Measurements from ENCODE around the gene CALD1.
A peak's percentile ranks its signal among the peaks of the same experiment; 100 is the strongest.

CALD1 gene

DNA sequence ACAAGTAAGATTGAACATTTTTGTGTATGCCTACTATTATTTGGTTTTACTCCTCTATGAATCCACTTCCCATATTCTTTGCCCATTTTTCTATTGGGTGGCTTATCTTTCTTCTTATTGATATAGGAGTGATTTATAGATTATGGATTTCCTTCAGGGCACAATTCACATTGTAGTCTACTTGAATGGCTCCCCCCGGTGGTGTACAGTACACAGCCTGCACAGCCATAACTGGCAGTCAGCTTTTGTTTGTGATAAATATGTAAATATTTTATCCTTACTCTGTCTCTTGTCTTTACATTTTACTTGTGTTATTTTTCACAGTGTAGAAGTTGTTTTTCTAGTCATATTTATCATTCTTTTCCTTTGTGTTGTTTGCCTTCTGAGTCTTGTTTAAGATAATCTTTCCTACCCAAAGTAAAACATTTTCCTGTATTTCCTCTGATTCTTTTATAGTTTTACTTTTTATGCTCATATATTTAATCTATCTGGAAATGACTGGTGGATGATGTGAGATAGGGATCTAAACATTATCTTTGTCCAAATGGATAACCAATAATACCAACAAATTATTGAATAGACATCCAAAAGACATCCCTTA lies 23.9 kb upstream of the CALD1 start:
- no peaks in the 10 kb centered on the region for H3K27me3 ChIP-seq (ENCODE audit: insufficient read depth, low read length)
- no peaks in the 10 kb centered on the region for H4K20me1 ChIP-seq (ENCODE audit: insufficient read depth, low read length)
- H2AFZ ChIP-seq (ENCODE audit: low read length) = no peak overlapping the region
- no peak overlapping the region for H3K27ac ChIP-seq (ENCODE audit: low read depth, low read length, poor library complexity, severe bottlenecking)
- H3K4me3 ChIP-seq (ENCODE audit: low read depth, low read length, poor library complexity, severe bottlenecking) = no peak overlapping the region
- H3K79me2 ChIP-seq (ENCODE audit: insufficient read depth, low read length) = no peaks in the 10 kb centered on the region
- no peaks in the 10 kb centered on the region for H3K36me3 ChIP-seq (ENCODE audit: insufficient read depth, low read length)
- no peaks in the 10 kb centered on the region for H3K9me3 ChIP-seq (ENCODE audit: low read length)
- no peak overlapping the region for H3K4me2 ChIP-seq (ENCODE audit: low read length)
- H3F3A ChIP-seq (ENCODE audit: insufficient read depth, low read length) = no peaks in the 10 kb centered on the region
- H3K9ac ChIP-seq (ENCODE audit: low read length) = no peak overlapping the region
- TF ChIP-seq EZH2 (IDR thresholded peaks at IDR 0.05; ENCODE audit: borderline replicate concordance, low read length) = no peak
- TF ChIP-seq, protein P1, sequence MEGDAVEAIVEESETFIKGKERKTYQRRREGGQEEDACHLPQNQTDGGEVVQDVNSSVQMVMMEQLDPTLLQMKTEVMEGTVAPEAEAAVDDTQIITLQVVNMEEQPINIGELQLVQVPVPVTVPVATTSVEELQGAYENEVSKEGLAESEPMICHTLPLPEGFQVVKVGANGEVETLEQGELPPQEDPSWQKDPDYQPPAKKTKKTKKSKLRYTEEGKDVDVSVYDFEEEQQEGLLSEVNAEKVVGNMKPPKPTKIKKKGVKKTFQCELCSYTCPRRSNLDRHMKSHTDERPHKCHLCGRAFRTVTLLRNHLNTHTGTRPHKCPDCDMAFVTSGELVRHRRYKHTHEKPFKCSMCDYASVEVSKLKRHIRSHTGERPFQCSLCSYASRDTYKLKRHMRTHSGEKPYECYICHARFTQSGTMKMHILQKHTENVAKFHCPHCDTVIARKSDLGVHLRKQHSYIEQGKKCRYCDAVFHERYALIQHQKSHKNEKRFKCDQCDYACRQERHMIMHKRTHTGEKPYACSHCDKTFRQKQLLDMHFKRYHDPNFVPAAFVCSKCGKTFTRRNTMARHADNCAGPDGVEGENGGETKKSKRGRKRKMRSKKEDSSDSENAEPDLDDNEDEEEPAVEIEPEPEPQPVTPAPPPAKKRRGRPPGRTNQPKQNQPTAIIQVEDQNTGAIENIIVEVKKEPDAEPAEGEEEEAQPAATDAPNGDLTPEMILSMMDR (IDR thresholded peaks at IDR 0.05; ENCODE audit: low read length) = peak; percentile 44; the same call in 1 of the 2 replicates
- no peaks in the 10 kb centered on the region for H3K9me2 ChIP-seq (ENCODE audit: low read depth, low read length)
- H3K4me1 ChIP-seq (ENCODE audit: insufficient read depth, low read length, severe bottlenecking) = no peaks in the 10 kb centered on the region

DNA sequence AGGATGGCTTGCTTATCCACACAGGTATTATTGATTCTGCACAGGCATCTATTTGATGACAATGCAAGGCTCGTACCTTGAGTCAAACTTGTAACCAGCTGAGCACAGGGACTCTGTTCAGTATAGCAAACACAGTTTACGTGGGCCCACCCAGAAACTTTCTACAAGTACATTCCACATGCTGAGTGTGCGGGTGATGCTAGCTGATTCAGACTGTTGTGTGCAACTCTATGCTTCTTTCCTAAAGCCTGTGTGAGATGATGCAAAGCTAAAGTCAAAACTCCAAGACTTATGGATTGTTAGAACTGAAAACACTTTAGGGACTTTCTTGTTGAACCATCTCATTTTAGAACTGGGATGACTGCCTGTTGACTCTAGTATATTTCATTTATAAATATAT lies 21.5 kb upstream of the CALD1 start:
- H4K20me1 ChIP-seq (ENCODE audit: insufficient read depth, low read length) = no peaks in the 10 kb centered on the region
- TF ChIP-seq EZH2 (IDR thresholded peaks at IDR 0.05; ENCODE audit: borderline replicate concordance, low read length) = no peak
- TF ChIP-seq, protein P1 (IDR thresholded peaks at IDR 0.05; ENCODE audit: low read length) = no peak
- H3K4me1 ChIP-seq (ENCODE audit: insufficient read depth, low read length, severe bottlenecking) = no peaks in the 10 kb centered on the region
- no peaks in the 10 kb centered on the region for H3K79me2 ChIP-seq (ENCODE audit: insufficient read depth, low read length)
- no peak overlapping the region for H2AFZ ChIP-seq (ENCODE audit: low read length)
- no peaks in the 10 kb centered on the region for H3K9me2 ChIP-seq (ENCODE audit: low read depth, low read length)
- H3K36me3 ChIP-seq (ENCODE audit: insufficient read depth, low read length) = no peaks in the 10 kb centered on the region
- H3K4me2 ChIP-seq (ENCODE audit: low read length) = no peak overlapping the region
- H3K9ac ChIP-seq (ENCODE audit: low read length) = no peak overlapping the region
- no peak overlapping the region for H3K27ac ChIP-seq (ENCODE audit: low read depth, low read length, poor library complexity, severe bottlenecking)
- H3F3A ChIP-seq (ENCODE audit: insufficient read depth, low read length) = no peaks in the 10 kb centered on the region
- H3K9me3 ChIP-seq (ENCODE audit: low read length) = no peaks in the 10 kb centered on the region
- H3K4me3 ChIP-seq (ENCODE audit: low read depth, low read length, poor library complexity, severe bottlenecking) = no peak overlapping the region
- H3K27me3 ChIP-seq (ENCODE audit: insufficient read depth, low read length) = no peaks in the 10 kb centered on the region

GRCh38 chr7:134758981-134759380 lies 20.5 kb upstream of the CALD1 start:
- Histone ChIP-seq H3K27ac (ENCODE audit: low read depth, low read length, poor library complexity, severe bottlenecking) (no peak overlapping the region), H3K79me2 (ENCODE audit: insufficient read depth, low read length) (no peaks in the 10 kb centered on the region), H3K9ac (ENCODE audit: low read length) (no peak overlapping the region), H3K27me3 (ENCODE audit: insufficient read depth, low read length) (no peaks in the 10 kb centered on the region), H3K36me3 (ENCODE audit: insufficient read depth, low read length) (no peaks in the 10 kb centered on the region), H3F3A (ENCODE audit: insufficient read depth, low read length) (no peaks in the 10 kb centered on the region), H4K20me1 (ENCODE audit: insufficient read depth, low read length) (no peaks in the 10 kb centered on the region), H3K4me3 (ENCODE audit: low read depth, low read length, poor library complexity, severe bottlenecking) (no peak overlapping the region), H3K9me2 (ENCODE audit: low read depth, low read length) (no peaks in the 10 kb centered on the region), H2AFZ (ENCODE audit: low read length) (no peak overlapping the region), H3K9me3 (ENCODE audit: low read length) (no peaks in the 10 kb centered on the region), H3K4me1 (ENCODE audit: insufficient read depth, low read length, severe bottlenecking) (no peaks in the 10 kb centered on the region), H3K4me2 (ENCODE audit: low read length) (no peak overlapping the region)
- TF ChIP-seq, protein P1 (IDR thresholded peaks at IDR 0.05; ENCODE audit: low read length) = no peak
- TF ChIP-seq EZH2 (IDR thresholded peaks at IDR 0.05; ENCODE audit: borderline replicate concordance, low read length) = no peak

Measured in OCI-LY1 (cell line).